ENCODE measurements around the gene EXOC7. TPM values are rescaled to one million over a fixed set of nuclear protein-coding genes. Genes with fewer than 3 reads are reported as not detected.

EXOC7 gene
- total RNA-seq, 1 experiment from 2014 or later, result 126 TPM

GRCh38 chr17:76034428-76035350 lies 68.9 kb downstream of the EXOC7 start:
- Mint-ChIP-seq H3K27ac (peak overlapping the region; percentile 26; the same call in 1 of the 2 replicates), H3K4me1 (peaks cover 13% of the 10 kb centered on the region), H3K27me3 (ENCODE audit: low read depth) (no peaks in the 10 kb centered on the region), H3K9me3 (no peaks in the 10 kb centered on the region), H3K4me3 (no peak overlapping the region), H3K36me3 (peaks cover 15% of the 10 kb centered on the region)
- DNase-seq (ENCODE audit: low spot score) (no peak), ATAC-seq (no peak)
- POLR2A ChIA-PET, result no interaction called here
- CTCF ChIA-PET, result interaction anchor here (1.2 to 5.5 kb wide), 3 partner anchors 16 to 245 kb away, joined by 3 to 42 read pairs (median 6); no protein-coding TSS in a partner anchor
- TF ChIP-seq IRF1 (CRISPR knock-in tag; IDR thresholded peaks at IDR 0.05), result no peak
- no peak for TF ChIP-seq ESRRA (CRISPR knock-in tag; IDR thresholded peaks at IDR 0.05; ENCODE audit: borderline replicate concordance)
- TF ChIP-seq ZNF219 (CRISPR knock-in tag; IDR thresholded peaks at IDR 0.05; ENCODE audit: borderline replicate concordance), result no peak
- no peak for TF ChIP-seq ARID4B (CRISPR knock-in tag; IDR thresholded peaks at IDR 0.05; ENCODE audit: borderline replicate concordance)
- TF ChIP-seq ZBTB43 (CRISPR knock-in tag; IDR thresholded peaks at IDR 0.05), result no peak
- no peak for TF ChIP-seq SMAD4 (CRISPR knock-in tag; IDR thresholded peaks at IDR 0.05)
- no peak for TF ChIP-seq CBFB (CRISPR knock-in tag; IDR thresholded peaks at IDR 0.05; ENCODE audit: low read depth)
- TF ChIP-seq ATF1 (CRISPR knock-in tag; IDR thresholded peaks at IDR 0.05), result no peak
- TF ChIP-seq ZNF281 (CRISPR knock-in tag; IDR thresholded peaks at IDR 0.05), result no peak
- TF ChIP-seq TEAD4 (CRISPR knock-in tag; IDR thresholded peaks at IDR 0.05), result no peak
- no peak for TF ChIP-seq KAT7 (CRISPR knock-in tag; IDR thresholded peaks at IDR 0.05; ENCODE audit: borderline replicate concordance)
- TF ChIP-seq IRF2 (CRISPR knock-in tag; IDR thresholded peaks at IDR 0.05; ENCODE audit: borderline replicate concordance, low read depth), result no peak

GRCh38 chr17:76033139-76033538 lies 70.4 kb downstream of the EXOC7 start:
- POLR2A ChIA-PET, result no interaction called here
- Mint-ChIP-seq H3K27me3 (ENCODE audit: low read depth) (no peaks in the 10 kb centered on the region), H3K4me3 (no peak overlapping the region), H3K4me1 (peaks cover 25% of the 10 kb centered on the region), H3K9me3 (no peaks in the 10 kb centered on the region), H3K36me3 (no peaks in the 10 kb centered on the region; the same call in 1 of the 2 replicates), H3K27ac (no peak overlapping the region)
- ATAC-seq (no peak), DNase-seq (ENCODE audit: low spot score) (no peak)
- CTCF ChIA-PET, result interaction anchor here (0.7 to 5.5 kb wide), 5 partner anchors 12 to 247 kb away, joined by 3 to 42 read pairs (median 5); no protein-coding TSS in a partner anchor
- no peak for TF ChIP-seq IRF2 (CRISPR knock-in tag; IDR thresholded peaks at IDR 0.05; ENCODE audit: borderline replicate concordance, low read depth)
- TF ChIP-seq ELF4 (CRISPR knock-in tag; IDR thresholded peaks at IDR 0.05; ENCODE audit: low read depth), result no peak
- TF ChIP-seq GTF2I (CRISPR knock-in tag; conservative IDR thresholded peaks at IDR 0.05), result no peak
- TF ChIP-seq FOXP1 (CRISPR knock-in tag; IDR thresholded peaks at IDR 0.05; ENCODE audit: borderline replicate concordance), result no peak
- TF ChIP-seq CTCF (IDR thresholded peaks at IDR 0.05), result no peak
- no peak for TF ChIP-seq NR3C1 (CRISPR knock-in tag; conservative IDR thresholded peaks at IDR 0.05; ENCODE audit: low read depth)

All from WTC11 (cell line).